DND-41 (cell line): Measurements from ENCODE around the gene IGSF21.

ENCODE experiments used
- EZH2 ChIP-seq: IDR thresholded peaks from 3 replicates; pipeline ENCODE4 v1.6.1; 2012; ENCODE audit warnings: borderline replicate concordance, low read depth, mild to moderate bottlenecking, moderate library complexity, low read length, inconsistent platforms; ENCODE audit not compliant: severe bottlenecking
- TF ChIP-seq, protein P1 (sequence below): IDR thresholded peaks from 2 replicates; pipeline ENCODE4 v1.5.1; 2012; ENCODE audit warnings: borderline replicate concordance, low read length, moderate library complexity, mild to moderate bottlenecking; ENCODE audit not compliant: poor library complexity, severe bottlenecking; ENCODE audit errors: extremely low read depth

DNA sequence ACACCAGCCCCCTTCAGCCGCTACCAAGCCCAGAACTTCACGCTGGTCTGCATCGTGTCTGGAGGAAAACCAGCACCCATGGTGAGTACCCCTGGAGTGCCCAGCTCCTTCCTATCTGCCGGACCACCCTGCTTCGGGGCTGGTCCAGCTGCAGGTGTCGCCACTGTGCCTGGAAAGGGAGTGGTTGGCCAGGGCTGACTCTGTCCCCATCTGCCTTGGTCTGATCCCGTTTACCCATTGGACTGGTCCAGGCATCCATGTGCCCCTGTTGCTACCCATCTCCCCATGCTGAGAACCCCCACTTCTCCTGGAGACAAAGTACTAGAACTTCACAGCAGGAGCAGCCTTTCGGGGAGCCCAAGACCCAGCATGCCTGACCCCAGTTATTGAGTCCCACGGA, 254.6 kb downstream of the IGSF21 start:
- TF ChIP-seq, protein P1, sequence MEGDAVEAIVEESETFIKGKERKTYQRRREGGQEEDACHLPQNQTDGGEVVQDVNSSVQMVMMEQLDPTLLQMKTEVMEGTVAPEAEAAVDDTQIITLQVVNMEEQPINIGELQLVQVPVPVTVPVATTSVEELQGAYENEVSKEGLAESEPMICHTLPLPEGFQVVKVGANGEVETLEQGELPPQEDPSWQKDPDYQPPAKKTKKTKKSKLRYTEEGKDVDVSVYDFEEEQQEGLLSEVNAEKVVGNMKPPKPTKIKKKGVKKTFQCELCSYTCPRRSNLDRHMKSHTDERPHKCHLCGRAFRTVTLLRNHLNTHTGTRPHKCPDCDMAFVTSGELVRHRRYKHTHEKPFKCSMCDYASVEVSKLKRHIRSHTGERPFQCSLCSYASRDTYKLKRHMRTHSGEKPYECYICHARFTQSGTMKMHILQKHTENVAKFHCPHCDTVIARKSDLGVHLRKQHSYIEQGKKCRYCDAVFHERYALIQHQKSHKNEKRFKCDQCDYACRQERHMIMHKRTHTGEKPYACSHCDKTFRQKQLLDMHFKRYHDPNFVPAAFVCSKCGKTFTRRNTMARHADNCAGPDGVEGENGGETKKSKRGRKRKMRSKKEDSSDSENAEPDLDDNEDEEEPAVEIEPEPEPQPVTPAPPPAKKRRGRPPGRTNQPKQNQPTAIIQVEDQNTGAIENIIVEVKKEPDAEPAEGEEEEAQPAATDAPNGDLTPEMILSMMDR, result no peak
- no peak for TF ChIP-seq EZH2
